ENCODE measurements around the gene TMEM115. TPM values are rescaled to one million over a fixed set of nuclear protein-coding genes. Genes with fewer than 3 reads are reported as not detected.

TMEM115 gene
- total and polyA plus RNA-seq, 2 of the 13 experiments (the other 11 are each of a cell fraction or from before 2014, with no cell fraction given), result 22.1 to 30.7 TPM

GRCh38 chr3:50322386-50323091 is 36.8 kb downstream of the TMEM115 start, which contains the start of gene HYAL2 (continued):
- 0 out of 2 replicates have a peak, but pooled peaks have one; percentile 38 for TF ChIP-seq ZNF205 (CRISPR knock-in tag; IDR thresholded peaks at IDR 0.05)
- 0 out of 2 replicates have a peak, but pooled peaks have one; percentile 9 for TF ChIP-seq NR2F6 (IDR thresholded peaks at IDR 0.05)
- peak; percentile 76 for TF ChIP-seq NR2F6 (CRISPR knock-in tag; IDR thresholded peaks at IDR 0.05)
- peak; percentile 63 for TF ChIP-seq SAP130 (CRISPR knock-in tag; IDR thresholded peaks at IDR 0.05; ENCODE audit: low read depth)
- TF ChIP-seq POGK (CRISPR knock-in tag; conservative IDR thresholded peaks at IDR 0.05), result no peak
- no peak for TF ChIP-seq ATF7 (IDR thresholded peaks at IDR 0.05)
- no peak for TF ChIP-seq ATF7 (CRISPR knock-in tag; IDR thresholded peaks at IDR 0.05)
- no peak for TF ChIP-seq HMG20B (CRISPR knock-in tag; conservative IDR thresholded peaks at IDR 0.05)
- peak; percentile 14; the same call in 1 of the 2 replicates for TF ChIP-seq TFDP1 (CRISPR knock-in tag; IDR thresholded peaks at IDR 0.05; ENCODE audit: borderline replicate concordance)
- TF ChIP-seq PCBP1 (IDR thresholded peaks at IDR 0.05; ENCODE audit: borderline replicate concordance, low read depth, low read length), result peak; percentile 85; the same call in 1 of the 2 replicates
- TF ChIP-seq TRAFD1 (CRISPR knock-in tag; IDR thresholded peaks at IDR 0.05; ENCODE audit: borderline replicate concordance), result 0 out of 2 replicates have a peak, but pooled peaks have one; percentile 2
- TF ChIP-seq ZC3H4 (CRISPR knock-in tag; IDR thresholded peaks at IDR 0.05; ENCODE audit: borderline replicate concordance), result 0 out of 2 replicates have a peak, but pooled peaks have one; percentile 32
- TF ChIP-seq HDAC2 (CRISPR knock-in tag; IDR thresholded peaks at IDR 0.05), result no peak
- 0 out of 3 replicates have a peak, but pooled peaks have one; percentile 34 for TF ChIP-seq MXI1 (IDR thresholded peaks at IDR 0.05; ENCODE audit: borderline replicate concordance, low read depth, low read length)
- no peak for TF ChIP-seq NONO (IDR thresholded peaks at IDR 0.05)
- 0 out of 2 replicates have a peak, but pooled peaks have one; percentile 32 for TF ChIP-seq NONO (CRISPR knock-in tag; conservative IDR thresholded peaks at IDR 0.05)
- no peak for TF ChIP-seq CC2D1A (CRISPR knock-in tag; IDR thresholded peaks at IDR 0.05)
- peak; percentile 34 for TF ChIP-seq RARA (CRISPR knock-in tag; IDR thresholded peaks at IDR 0.05)
- TF ChIP-seq ZSCAN29 (CRISPR knock-in tag; conservative IDR thresholded peaks at IDR 0.05), result 0 out of 2 replicates have a peak, but pooled peaks have one; percentile 38
- peak; percentile 86 for TF ChIP-seq RBFOX2 (IDR thresholded peaks at IDR 0.05; ENCODE audit: low read depth, low read length)
- 0 out of 2 replicates have a peak, but pooled peaks have one; percentile 27 for TF ChIP-seq PAX8 (CRISPR knock-in tag; IDR thresholded peaks at IDR 0.05; ENCODE audit: borderline replicate concordance)
- no peak for TF ChIP-seq CBFB (CRISPR knock-in tag; IDR thresholded peaks at IDR 0.05)
- peak; percentile 46; the same call in 1 of the 2 replicates for TF ChIP-seq MEIS1 (CRISPR knock-in tag; IDR thresholded peaks at IDR 0.05; ENCODE audit: borderline replicate concordance)

Data from HepG2 (cell line).